GM12874 (cell line): Measurements from ENCODE around the gene ITPR2.

Experiments used
- CTCF ChIP-seq: IDR thresholded peaks from 2 replicates; pipeline ENCODE4 v1.5.1; 2011; ENCODE audit warnings: low read depth, mild to moderate bottlenecking, control low read depth, low read length, moderate library complexity; ENCODE audit not compliant: insufficient read depth

ITPR2 gene

GRCh38 chr12:26732005-26732908 lies 100.7 kb downstream of the ITPR2 start:
- no peak for TF ChIP-seq CTCF

- TF ChIP-seq CTCF = no peak
Observed at GRCh38 chr12:26730481-26731350, 102.3 kb downstream of the ITPR2 start.

GRCh38 chr12:26728205-26729050 lies 104.6 kb downstream of the ITPR2 start:
- TF ChIP-seq CTCF = no peak

GRCh38 chr12:26727482-26728204 lies 105.4 kb downstream of the ITPR2 start:
- TF ChIP-seq CTCF = no peak

- no peak for TF ChIP-seq CTCF
Observed at GRCh38 chr12:26726956-26727355, 106.0 kb downstream of the ITPR2 start.

GRCh38 chr12:26725276-26725916 lies 107.6 kb downstream of the ITPR2 start:
- TF ChIP-seq CTCF = no peak
